Activated CD4-positive, CD25-positive, alpha-beta regulatory T cell treated with anti-CD3 and anti-CD28 coated beads, Interleukin-2, amount 50 U/mL, for 72 hours (primary cell): ENCODE data around the gene FOXD3.

Source experiments
- DNase-seq: peaks from one replicate; pipeline ENCODE4 v3.0.0; 2021

FOXD3 gene

DNA sequence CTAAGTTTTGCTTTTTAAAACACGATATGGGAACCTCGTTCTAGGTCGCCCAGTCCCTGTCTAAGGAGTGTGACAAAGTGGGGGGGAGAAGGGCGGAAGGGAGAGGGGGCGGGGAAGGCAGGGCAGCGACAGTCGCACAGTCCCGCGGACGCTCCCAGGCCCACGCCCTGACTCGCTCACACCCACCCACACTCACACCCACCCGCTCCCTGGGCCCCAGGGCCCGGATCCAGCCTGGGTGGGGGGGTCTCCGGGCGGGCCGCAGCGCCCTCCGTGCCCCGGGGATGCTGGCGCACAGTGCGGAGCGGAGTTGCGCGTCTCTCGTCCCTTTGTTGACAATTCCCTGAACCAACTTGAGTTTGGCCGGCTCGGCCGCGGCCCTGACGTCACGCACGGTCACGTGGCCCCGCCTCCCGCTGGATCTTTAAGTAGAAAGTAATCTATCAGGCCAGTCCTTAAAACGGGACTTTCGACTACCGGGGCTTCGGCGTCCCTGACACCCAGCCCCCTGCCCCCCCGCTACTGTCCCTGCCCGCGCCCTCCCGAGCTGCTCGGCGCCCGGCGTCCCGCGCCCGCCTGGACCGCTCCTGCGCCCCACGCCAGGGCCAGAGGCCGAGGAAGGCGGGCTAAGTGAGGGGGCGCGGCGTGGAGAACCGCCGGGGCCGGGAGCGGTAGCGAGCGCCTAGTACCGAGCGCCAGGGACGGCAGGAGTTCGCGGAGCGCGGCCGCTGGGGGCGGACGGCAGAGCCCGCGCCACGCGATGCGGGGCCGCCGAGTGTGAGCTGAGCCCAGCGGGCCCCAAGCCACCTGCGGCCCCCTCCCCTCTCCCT is at the start of gene FOXD3:
Gene FOXD3 (plus strand): TSS at position 454 of the 830 bp plus-strand sequence. CDS start 492 bp downstream, outside the sequence.
- peak; percentile 54 for DNase-seq

DNA sequence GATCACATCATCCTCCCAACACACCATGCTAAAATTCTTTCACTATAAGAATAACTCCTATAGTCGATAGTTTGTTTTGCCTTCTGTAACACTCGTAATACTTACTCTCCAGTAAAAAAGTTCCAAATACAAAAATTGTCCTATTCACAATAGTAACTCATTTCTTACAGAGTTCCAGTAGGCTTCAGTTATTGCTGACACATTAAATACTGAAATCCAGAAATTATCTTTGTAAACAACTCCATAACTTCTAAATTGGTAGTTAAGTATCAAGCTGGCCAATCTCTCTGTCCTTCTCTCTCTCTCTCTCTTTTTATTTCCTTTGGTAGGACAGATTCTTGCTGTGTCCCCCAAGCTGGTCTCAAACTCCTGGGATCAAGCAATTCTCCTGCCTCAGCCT is 49.6 kb upstream of the FOXD3 start:
- no peak for DNase-seq

DNA sequence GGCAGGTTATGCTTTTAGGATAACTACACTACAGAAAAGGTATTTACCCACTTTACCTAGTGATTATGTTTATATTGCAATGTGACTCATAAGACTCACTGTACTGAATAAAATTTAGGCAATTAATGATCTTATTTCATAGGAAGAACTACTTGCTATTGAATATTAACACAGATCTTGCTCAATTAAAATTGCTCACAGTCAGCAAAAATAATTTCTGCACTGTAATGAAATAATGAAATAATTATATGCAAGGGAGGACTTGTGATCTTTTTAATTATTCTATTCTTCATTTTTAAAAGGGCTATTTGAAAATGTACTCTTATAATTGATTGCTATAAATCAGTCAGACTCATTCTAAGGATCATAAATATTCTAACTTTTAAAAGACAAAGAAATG is 48.0 kb upstream of the FOXD3 start:
- DNase-seq = no peak

- DNase-seq = no peak
These were observed 47.4 kb upstream of the FOXD3 start for GRCh38 chr1:63274979-63275378.

DNA sequence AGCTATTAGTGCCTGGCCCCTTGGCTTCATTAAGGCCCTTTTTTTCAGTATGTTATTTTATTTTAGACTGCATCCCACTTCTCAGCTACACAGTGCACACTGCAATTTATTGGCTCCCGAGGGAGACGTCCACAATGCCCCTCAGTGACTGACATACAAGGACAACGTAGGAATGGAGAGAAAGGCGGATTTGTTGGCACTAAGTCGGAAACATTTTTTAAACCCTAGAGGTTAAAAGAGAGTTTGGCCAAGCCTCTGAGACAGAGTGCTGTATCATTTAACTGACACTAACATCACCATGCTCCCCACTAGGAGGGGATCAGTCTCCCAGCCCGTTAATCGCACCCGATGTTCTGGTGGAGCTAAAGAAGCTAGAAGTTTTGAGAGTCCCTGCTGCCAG is 45.7 kb upstream of the FOXD3 start:
- DNase-seq = no peak

DNA sequence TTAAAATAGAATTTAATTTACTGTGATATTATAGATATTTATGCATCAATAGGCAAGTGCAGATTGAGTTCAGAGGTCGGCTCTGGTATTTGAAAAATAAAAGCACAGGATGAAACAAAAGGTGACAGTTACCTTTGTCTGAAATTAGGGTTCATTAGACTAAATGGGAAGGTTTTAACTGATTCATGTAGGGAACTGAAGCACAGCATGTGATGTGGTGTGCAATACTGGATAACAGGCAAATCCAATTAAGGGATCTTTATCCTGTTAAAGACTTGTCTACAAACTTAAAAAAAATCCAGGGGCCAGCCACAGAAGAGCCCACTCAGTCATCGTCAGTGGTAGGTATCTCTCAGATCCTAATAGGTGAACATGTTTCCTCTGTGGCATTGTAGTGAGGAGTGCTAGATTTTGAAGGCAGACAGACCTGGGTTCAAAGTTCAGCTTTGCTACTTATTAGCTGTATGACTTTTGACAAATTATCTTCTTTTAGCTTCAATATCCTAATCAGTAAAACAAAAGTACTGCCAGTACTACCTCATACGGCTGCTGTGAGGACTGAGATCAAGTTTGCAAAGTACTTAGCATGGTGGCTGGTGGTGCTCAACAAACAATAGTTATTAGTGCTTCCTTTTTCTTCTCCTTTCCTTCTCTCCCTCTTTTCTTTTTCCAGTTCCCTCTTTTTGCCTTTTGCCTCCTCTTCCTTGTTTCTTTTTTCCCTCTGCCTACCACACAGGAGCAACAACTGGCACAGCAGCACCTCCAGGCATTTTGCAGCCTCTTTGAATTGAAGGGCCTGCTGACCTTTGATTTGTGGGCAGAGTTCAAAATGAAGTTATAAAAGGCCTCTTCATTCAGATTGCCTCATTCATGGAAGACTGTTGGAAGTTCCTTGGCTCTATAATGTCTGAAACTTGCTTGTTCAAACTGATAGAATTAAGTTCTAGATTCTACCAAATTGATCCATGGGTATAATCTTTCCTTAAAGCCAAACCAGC is 44.9 kb upstream of the FOXD3 start:
- DNase-seq = no peak

DNA sequence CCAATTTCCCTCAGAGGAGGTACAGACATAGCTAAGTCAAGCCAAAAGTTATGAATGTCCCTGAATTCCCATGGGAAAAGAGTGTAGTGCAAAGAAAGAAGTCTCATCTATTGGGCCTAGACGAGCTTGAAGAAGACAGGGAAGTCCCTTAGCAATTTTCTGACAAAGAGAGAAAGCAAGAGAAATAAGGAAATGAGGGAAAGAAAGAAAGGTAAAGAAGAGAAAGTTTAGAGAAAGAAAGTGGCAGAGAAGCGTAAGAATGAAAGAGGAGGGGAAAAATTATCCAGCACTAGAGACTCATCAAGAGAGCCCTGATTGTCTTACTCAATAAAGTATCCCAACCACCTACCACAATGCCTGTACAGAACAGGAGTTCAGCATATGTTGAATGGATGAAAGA is 40.6 kb upstream of the FOXD3 start:
- DNase-seq = no peak

DNA sequence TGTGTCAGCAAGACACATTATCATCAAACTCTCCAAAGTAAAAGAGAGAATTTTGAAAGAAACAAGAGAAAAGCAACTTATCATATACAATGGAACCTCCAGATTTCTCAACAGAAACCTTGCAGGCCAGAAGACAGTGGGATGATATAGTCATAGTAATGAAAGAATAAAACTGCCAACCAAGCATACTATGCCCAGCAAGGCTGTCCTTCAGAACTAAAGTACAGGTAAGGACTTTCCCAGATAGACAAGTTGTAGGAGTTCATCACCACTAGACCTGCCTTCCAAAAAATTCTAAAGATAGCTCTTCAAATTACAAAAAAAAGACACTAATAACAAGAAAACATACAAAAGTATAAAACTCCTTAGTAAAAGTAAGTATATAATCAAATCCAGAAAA is 33.2 kb upstream of the FOXD3 start:
- DNase-seq = no peak

DNA sequence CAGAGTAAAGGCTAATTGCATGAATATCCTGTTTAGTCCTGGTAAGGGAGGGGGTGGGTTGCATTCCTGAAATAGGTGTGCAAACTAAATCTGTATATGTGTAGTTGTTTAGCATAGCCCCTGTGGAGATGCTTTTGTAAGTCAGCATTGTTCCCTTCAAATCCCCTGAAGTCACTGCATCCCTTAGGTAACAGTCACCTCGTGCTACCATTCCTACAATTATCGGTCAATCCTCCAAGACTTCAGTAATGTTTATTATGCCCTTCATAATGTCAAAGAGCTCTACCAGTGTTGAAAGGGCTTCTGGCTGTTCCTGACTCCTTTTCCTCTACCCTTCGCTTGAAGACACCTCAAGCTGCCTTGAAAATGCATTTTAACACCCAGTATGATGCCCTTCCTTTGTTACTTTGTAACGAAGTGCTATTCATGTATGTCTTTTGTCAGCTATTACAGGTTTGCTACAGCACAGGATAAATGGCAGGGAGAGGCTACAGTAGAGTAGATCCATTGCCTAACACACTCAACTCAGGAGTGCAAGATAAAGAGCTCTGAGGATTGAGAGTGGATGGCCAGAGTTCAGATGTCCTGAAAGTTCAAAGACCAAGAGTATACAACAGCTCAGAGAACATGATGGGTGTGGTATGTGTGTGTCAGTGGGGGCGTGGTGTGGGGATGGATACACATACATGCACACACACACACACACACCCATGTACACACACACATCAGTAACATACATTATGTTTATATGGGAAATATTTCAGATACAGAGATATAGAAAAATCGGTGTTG is 27.4 kb upstream of the FOXD3 start:
- DNase-seq = no peak

GRCh38 chr1:63304410-63304809 is 18.0 kb upstream of the FOXD3 start:
- DNase-seq = no peak

- no peak for DNase-seq
These were observed 17.3 kb upstream of the FOXD3 start for GRCh38 chr1:63305043-63305442.

DNA sequence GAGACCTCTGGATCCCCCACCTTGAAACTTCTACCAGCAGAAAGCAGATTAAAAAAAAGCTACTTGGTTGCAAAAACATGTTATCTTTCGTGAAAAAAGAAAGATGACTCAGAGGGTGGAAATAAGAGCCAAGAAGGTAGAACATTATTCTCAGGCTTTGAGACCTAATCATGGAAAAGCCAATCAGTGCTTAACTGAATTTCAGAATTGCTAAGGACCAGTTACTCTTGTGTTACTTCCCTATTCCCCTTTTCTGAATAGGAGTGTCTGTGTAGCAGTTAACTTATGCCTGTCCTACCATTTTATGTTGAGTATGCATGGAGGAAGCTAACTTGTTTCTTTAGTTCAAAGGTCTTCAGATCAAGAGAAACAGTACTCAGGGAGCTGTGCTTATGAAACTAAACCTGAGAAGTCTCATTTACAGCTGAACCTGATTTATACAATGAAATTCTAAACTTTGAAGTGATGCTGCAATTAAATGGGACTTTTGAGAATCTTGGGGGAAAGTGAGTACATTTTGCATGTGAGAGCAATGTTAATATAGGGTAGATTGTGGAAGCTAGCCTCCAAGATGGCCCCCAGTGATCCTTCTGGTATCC is 15.1 kb upstream of the FOXD3 start:
- DNase-seq = no peak

GRCh38 chr1:63316598-63316983 is 5.8 kb upstream of the FOXD3 start:
- no peak for DNase-seq

GRCh38 chr1:63316984-63317816 is 5.2 kb upstream of the FOXD3 start:
- DNase-seq = peak; percentile 49

DNA sequence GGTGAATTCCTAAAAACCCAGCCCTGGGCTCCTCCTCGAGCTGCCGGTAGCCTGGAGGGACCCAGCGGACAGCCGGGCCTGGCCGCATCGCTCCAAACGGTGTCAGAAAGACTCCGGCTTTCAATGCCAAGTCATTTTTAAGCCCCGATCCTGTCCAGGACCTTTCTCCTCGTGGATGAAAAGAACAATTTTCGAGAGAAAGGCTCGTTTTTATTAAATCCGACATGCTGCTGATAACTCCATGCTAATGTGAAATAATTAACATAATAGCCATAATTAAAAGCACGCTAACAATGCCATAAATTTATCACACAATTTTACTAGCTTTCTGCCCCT is 4.6 kb upstream of the FOXD3 start:
- no peak for DNase-seq

- DNase-seq = no peak
These were observed 4.0 kb upstream of the FOXD3 start for GRCh38 chr1:63318201-63318979.

DNA sequence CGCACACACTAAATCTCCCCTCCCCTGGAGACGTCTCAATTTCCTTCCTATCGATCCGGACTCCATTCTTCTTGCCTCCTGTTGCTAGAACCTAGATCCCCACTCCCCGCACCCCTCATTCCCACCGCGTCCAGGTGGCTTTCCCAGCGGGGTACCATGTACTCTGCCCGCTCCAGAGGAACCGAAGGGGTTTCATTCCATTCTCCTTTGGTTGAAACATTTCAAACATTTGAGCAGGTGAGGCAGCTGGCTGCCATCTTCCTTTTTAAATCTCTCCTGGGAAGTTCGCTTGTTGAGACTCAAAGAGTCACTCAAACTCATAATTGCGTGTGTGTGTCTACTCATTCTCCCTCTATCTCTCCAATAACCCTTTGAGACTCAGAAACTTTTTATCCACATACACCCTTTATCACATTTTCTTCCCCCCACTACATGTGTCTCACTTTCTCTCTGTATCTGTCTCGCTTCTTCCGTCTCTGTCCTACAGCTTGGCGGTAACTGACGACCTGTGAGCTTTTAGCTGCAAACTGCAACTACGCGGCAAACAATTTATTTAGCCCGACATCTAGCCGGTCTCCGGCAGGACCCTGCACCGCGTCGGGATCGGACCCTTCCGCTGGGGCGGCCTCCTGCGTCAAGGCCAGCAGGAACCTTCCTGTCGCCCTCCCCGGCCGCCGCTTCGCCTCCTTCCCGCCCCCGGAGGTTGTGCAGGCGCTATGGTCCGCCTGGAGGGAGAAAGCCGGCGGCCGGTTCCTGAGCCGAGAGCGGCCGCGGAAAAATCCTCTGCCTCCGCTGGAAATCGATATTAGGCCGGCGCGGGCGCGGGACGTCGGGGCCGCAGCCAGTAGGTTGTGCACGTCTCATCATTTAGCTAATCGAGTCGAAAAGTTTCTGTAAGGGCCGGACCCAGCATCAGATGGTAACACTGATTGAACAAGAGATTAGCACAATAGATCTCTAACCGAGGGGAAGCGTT is 3.0 kb upstream of the FOXD3 start:
- DNase-seq = peak; percentile 29

- DNase-seq = no peak
These were observed 2.2 kb upstream of the FOXD3 start for GRCh38 chr1:63320022-63320721.
